Measurements from ENCODE around the gene MED31.
"Not testable (repeated sequence)": the region's sequence is repeated elsewhere in the genome, so short reads cannot be mapped to it uniquely, and the experiment has no call there.

Gene MED31

GRCh38 chr17:6651354-6651918, at the start of gene MED31, which contains the start of gene C17orf100:
MED31 (minus strand) TSS chr17:6651605; CDS start chr17:6651528, 77 bp downstream.
C17orf100 (plus strand) TSS chr17:6651762; CDS start chr17:6651914, 152 bp downstream.
- peak; percentile 87 for DNase-seq

GRCh38 chr17:6700948-6701307, 49.5 kb upstream of the MED31 start:
- DNase-seq = no peak

GRCh38 chr17:6699997-6700947, 48.9 kb upstream of the MED31 start:
- no peak for DNase-seq

GRCh38 chr17:6698004-6698403, 46.6 kb upstream of the MED31 start:
- no peak for DNase-seq

GRCh38 chr17:6696906-6697305, 45.5 kb upstream of the MED31 start:
- DNase-seq = no peak

GRCh38 chr17:6695565-6695964, 44.2 kb upstream of the MED31 start:
- DNase-seq = no peak

- no peak for DNase-seq
Measured at GRCh38 chr17:6695051-6695450, 43.6 kb upstream of the MED31 start.

GRCh38 chr17:6691958-6692357, 40.6 kb upstream of the MED31 start:
- not testable (repeated sequence) for DNase-seq

- DNase-seq = no peak
Measured at GRCh38 chr17:6691546-6691945, 40.1 kb upstream of the MED31 start.

- DNase-seq = no peak
Measured at GRCh38 chr17:6690641-6691040, 39.2 kb upstream of the MED31 start.

GRCh38 chr17:6688944-6689343, 37.5 kb upstream of the MED31 start:
- no peak for DNase-seq

- no peak for DNase-seq
Measured at GRCh38 chr17:6686026-6686425, 34.6 kb upstream of the MED31 start.

- no peak for DNase-seq
Measured at GRCh38 chr17:6684881-6685767, 33.7 kb upstream of the MED31 start.

- no peak for DNase-seq
Measured at GRCh38 chr17:6684460-6684783, 33.0 kb upstream of the MED31 start.

- no peak for DNase-seq
Measured at GRCh38 chr17:6683730-6684459, 32.5 kb upstream of the MED31 start.

- no peak for DNase-seq
Measured at GRCh38 chr17:6683081-6683684, 31.8 kb upstream of the MED31 start.

- no peak for DNase-seq
Measured at GRCh38 chr17:6682339-6682738, 30.9 kb upstream of the MED31 start.

- DNase-seq = no peak
Measured at GRCh38 chr17:6681671-6682070, 30.3 kb upstream of the MED31 start.

- DNase-seq = no peak
Measured at GRCh38 chr17:6681176-6681575, 29.8 kb upstream of the MED31 start.

- no peak for DNase-seq
Measured at GRCh38 chr17:6679241-6679640, 27.8 kb upstream of the MED31 start.

GRCh38 chr17:6677946-6678345, 26.5 kb upstream of the MED31 start:
- DNase-seq = no peak

GRCh38 chr17:6677158-6677831, 25.9 kb upstream of the MED31 start:
- DNase-seq = no peak

Measured in amniotic stem cell (primary cell).